ENCODE data around the gene ABLIM2.

DNA sequence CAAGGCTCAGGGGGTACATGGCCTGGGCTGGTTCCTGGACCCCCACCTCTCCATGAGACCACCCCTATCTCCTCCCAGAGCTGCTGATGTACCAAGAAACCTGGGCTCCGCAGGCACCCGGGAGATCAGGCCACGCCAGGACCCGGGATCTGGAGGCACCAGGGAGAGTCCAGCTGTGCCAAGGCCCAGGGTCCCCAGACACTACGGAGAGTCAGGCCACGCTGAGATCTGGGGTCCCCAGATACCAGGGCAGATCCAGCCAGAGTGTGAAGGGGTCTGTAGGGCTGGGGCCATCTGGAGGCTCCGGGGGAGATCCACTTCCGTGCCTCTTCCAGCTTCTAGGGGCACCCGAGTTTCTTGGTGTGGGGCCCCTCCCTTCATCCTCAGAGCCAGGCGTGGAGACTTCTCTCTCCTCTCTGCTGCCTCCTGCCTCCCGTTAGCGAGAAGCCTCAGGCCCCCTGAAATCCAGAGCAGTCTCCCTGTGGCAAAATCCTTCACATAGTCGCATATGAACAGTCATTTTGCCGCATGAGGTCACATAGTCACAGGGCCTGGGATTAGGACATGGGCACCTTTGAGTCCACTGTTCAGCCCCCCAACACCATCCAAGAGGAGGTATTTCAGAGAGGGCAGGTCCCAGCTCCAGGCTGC, 9.7 kb downstream of the ABLIM2 start:
- TF ChIP-seq CTCF (conservative IDR thresholded peaks at IDR 0.05; ENCODE audit: low read length): no peak
- no peak for TF ChIP-seq EZH2phosphoT487 (IDR thresholded peaks at IDR 0.05; ENCODE audit: borderline replicate concordance, low read depth, low read length)
